ENCODE measurements around the gene ARHGAP4.

Gene ARHGAP4

DNA sequence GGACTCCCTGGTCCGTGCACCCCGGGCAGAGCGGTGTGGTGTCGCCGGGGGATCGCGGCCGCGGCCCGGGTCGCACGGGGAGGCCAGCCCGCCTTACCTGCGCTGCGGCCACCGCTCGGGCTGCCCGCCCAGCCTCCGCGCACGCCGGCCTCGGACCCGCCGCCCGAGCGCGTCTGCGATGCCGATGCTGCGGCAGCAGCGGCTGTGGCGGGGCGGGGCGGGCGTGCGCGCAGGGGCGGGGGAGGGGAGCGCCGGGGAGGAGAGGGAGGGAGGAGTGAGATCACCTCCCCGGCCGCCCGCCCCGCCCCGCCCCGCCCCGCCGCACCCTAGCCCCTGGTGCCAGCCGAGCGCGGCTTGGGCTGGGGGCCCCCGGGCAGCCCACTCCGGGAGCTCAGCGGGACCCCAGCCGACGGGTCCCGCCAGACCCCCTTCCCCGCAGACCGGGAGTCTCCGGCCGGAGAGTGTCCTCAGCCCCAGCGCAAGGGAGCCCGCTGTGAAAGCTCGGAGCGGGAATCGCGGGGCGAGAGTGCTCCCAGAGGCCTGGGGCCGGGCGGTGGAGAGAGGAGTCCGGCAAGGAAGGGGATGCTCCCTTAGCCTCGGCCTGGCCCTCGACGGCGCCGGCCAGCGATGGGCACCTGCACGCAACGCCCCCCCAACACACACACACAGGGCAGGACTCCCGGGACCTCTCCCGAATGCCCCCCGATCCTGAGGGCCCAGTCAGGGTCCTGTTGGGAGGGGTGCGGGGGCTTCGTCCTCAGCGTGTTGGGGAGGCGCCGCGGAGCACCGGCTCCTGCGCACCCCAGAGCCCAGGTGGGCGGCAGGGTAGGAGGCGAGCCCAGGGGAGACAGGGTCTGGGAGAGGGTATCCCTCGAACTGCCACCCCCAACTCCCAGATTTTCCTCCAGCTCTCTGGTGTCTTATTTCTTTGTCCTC is 39.8 kb downstream of the ARHGAP4 start, which contains the start of gene L1CAM:
Gene L1CAM (minus strand): TSS at position 206 of the 936 bp plus-strand sequence. CDS start 10,337 bp downstream, outside the sequence.
- peaks cover 0 to 6% (median 0%) of the 10 kb centered on the region in 5 donors for H3K4me1 ChIP-seq (ENCODE audit: control insufficient read depth in 5 of 5, insufficient read depth in 5 of 5, low read length in 5 of 5)
- H3K27ac ChIP-seq (ENCODE audit: low read depth, low read length), result no peak within 1 kb of the TSS
- H3K27me3 ChIP-seq (ENCODE audit: control insufficient read depth in 5 of 5, insufficient read depth in 4 of 5, low read length in 5 of 5), result peaks cover 39 to 75% (median 64%) of the 10 kb centered on the region in 5 donors
- H3K4me3 ChIP-seq (ENCODE audit: low read depth in 1 of 5, low read length in 5 of 5), result no peak within 1 kb of the TSS
- H3K9ac ChIP-seq (ENCODE audit: low read length in 5 of 5), result no peak within 1 kb of the TSS
- H3K36me3 ChIP-seq (ENCODE audit: control insufficient read depth in 5 of 5, insufficient read depth in 5 of 5, low read length in 5 of 5), result no peaks in the 10 kb centered on the region
- peaks cover 0 to 4% (median 0%) of the 10 kb centered on the region in 5 donors for H3K9me3 ChIP-seq (ENCODE audit: control insufficient read depth in 5 of 5, low read length in 5 of 5)

GRCh38 chrX:153885208-153885787 is 40.8 kb downstream of the ARHGAP4 start:
- H3K9me3 ChIP-seq (ENCODE audit: control insufficient read depth in 5 of 5, low read length in 5 of 5), result peaks cover 0 to 4% (median 0%) of the 10 kb centered on the region in 5 donors
- H3K27me3 ChIP-seq (ENCODE audit: control insufficient read depth in 5 of 5, insufficient read depth in 4 of 5, low read length in 5 of 5), result peaks cover 46 to 78% (median 72%) of the 10 kb centered on the region in 5 donors
- no peak overlapping the region for H3K27ac ChIP-seq (ENCODE audit: low read depth, low read length)
- no peaks in the 10 kb centered on the region for H3K36me3 ChIP-seq (ENCODE audit: control insufficient read depth in 5 of 5, insufficient read depth in 5 of 5, low read length in 5 of 5)
- no peak overlapping the region for H3K9ac ChIP-seq (ENCODE audit: low read length in 5 of 5)
- H3K4me3 ChIP-seq (ENCODE audit: low read depth in 1 of 5, low read length in 5 of 5), result no peak overlapping the region
- peaks cover 0 to 6% (median 0%) of the 10 kb centered on the region in 5 donors for H3K4me1 ChIP-seq (ENCODE audit: control insufficient read depth in 5 of 5, insufficient read depth in 5 of 5, low read length in 5 of 5)

- Histone ChIP-seq H3K27ac (ENCODE audit: low read depth, low read length) (no peak overlapping the region), H3K27me3 (ENCODE audit: control insufficient read depth in 5 of 5, insufficient read depth in 4 of 5, low read length in 5 of 5) (peaks cover 46 to 83% (median 79%) of the 10 kb centered on the region in 5 donors), H3K9me3 (ENCODE audit: control insufficient read depth in 5 of 5, low read length in 5 of 5) (peaks cover 0 to 4% (median 0%) of the 10 kb centered on the region in 5 donors), H3K36me3 (ENCODE audit: control insufficient read depth in 5 of 5, insufficient read depth in 5 of 5, low read length in 5 of 5) (no peaks in the 10 kb centered on the region), H3K4me1 (ENCODE audit: control insufficient read depth in 5 of 5, insufficient read depth in 5 of 5, low read length in 5 of 5) (peaks cover 0 to 6% (median 0%) of the 10 kb centered on the region in 5 donors), H3K4me3 (ENCODE audit: low read depth in 1 of 5, low read length in 5 of 5) (no peak overlapping the region), H3K9ac (ENCODE audit: low read length in 5 of 5) (no peak overlapping the region)
These were observed 41.5 kb downstream of the ARHGAP4 start for GRCh38 chrX:153884590-153884989.

GRCh38 chrX:153884136-153884535 is 41.9 kb downstream of the ARHGAP4 start:
- no peaks in the 10 kb centered on the region for H3K36me3 ChIP-seq (ENCODE audit: control insufficient read depth in 5 of 5, insufficient read depth in 5 of 5, low read length in 5 of 5)
- H3K9ac ChIP-seq (ENCODE audit: low read length in 5 of 5), result no peak overlapping the region
- no peak overlapping the region for H3K4me3 ChIP-seq (ENCODE audit: low read depth in 1 of 5, low read length in 5 of 5)
- peaks cover 0 to 6% (median 0%) of the 10 kb centered on the region in 5 donors for H3K4me1 ChIP-seq (ENCODE audit: control insufficient read depth in 5 of 5, insufficient read depth in 5 of 5, low read length in 5 of 5)
- H3K27ac ChIP-seq (ENCODE audit: low read depth, low read length), result no peak overlapping the region
- H3K27me3 ChIP-seq (ENCODE audit: control insufficient read depth in 5 of 5, insufficient read depth in 4 of 5, low read length in 5 of 5), result peaks cover 46 to 88% (median 83%) of the 10 kb centered on the region in 5 donors
- H3K9me3 ChIP-seq (ENCODE audit: control insufficient read depth in 5 of 5, low read length in 5 of 5), result peaks cover 0 to 2% (median 0%) of the 10 kb centered on the region in 5 donors

GRCh38 chrX:153883163-153883843 is 42.8 kb downstream of the ARHGAP4 start:
- no peaks in the 10 kb centered on the region for H3K36me3 ChIP-seq (ENCODE audit: control insufficient read depth in 5 of 5, insufficient read depth in 5 of 5, low read length in 5 of 5)
- no peak overlapping the region for H3K4me3 ChIP-seq (ENCODE audit: low read depth in 1 of 5, low read length in 5 of 5)
- no peak overlapping the region for H3K9ac ChIP-seq (ENCODE audit: low read length in 5 of 5)
- H3K27me3 ChIP-seq (ENCODE audit: control insufficient read depth in 5 of 5, insufficient read depth in 4 of 5, low read length in 5 of 5), result peaks cover 51 to 94% (median 90%) of the 10 kb centered on the region in 5 donors
- peaks cover 0 to 6% (median 0%) of the 10 kb centered on the region in 5 donors for H3K4me1 ChIP-seq (ENCODE audit: control insufficient read depth in 5 of 5, insufficient read depth in 5 of 5, low read length in 5 of 5)
- H3K9me3 ChIP-seq (ENCODE audit: control insufficient read depth in 5 of 5, low read length in 5 of 5), result no peaks in the 10 kb centered on the region
- no peak overlapping the region for H3K27ac ChIP-seq (ENCODE audit: low read depth, low read length)

DNA sequence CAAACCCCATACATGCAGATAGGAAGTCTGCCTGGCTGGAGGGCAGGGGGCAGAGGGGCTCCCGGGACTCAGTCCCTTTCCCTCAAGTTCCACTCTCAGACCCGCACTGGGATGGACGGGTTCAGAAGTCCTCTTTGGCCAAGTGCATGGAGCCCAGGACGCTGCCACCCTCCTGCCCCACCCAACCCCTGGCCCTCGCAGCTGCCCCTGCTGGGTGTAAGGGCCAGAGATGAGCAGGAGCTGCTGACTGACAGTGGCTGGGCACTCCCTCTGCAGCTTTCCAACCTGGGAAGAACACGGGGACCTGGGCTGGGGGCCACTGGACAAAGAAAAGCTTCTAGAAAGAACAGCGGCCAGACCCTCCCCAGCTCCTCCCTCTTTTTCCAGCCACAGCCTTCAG is 43.5 kb downstream of the ARHGAP4 start:
- peaks cover 58 to 91% (median 90%) of the 10 kb centered on the region in 5 donors for H3K27me3 ChIP-seq (ENCODE audit: control insufficient read depth in 5 of 5, insufficient read depth in 4 of 5, low read length in 5 of 5)
- H3K27ac ChIP-seq (ENCODE audit: low read depth, low read length), result no peak overlapping the region
- H3K4me3 ChIP-seq (ENCODE audit: low read depth in 1 of 5, low read length in 5 of 5), result no peak overlapping the region

DNA sequence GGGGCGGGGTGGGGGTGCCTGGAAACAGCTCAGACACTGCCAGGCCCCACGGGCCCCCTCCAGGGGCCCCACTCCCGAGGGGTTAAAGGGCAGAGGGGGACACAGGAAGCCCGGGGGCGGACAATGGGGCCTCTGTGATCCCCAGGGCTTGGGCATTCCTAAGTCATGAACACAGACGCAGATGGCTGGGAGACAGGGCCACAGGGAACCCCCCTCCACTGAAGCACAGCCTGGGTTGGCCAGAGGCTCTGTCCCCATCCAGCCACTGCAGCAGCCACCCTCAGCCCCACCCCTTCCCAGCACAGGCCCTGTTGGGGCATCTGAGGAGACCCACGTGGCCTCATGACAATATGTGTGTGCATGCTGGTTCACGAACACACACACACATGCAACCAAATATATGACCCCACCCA is 44.0 kb downstream of the ARHGAP4 start:
- Histone ChIP-seq H3K36me3 (ENCODE audit: control insufficient read depth in 5 of 5, insufficient read depth in 5 of 5, low read length in 5 of 5) (no peaks in the 10 kb centered on the region), H3K27ac (ENCODE audit: low read depth, low read length) (no peak overlapping the region), H3K9me3 (ENCODE audit: control insufficient read depth in 5 of 5, low read length in 5 of 5) (no peaks in the 10 kb centered on the region), H3K4me3 (ENCODE audit: low read depth in 1 of 5, low read length in 5 of 5) (no peak overlapping the region), H3K27me3 (ENCODE audit: control insufficient read depth in 5 of 5, insufficient read depth in 4 of 5, low read length in 5 of 5) (peaks cover 60 to 87% (median 85%) of the 10 kb centered on the region in 5 donors), H3K4me1 (ENCODE audit: control insufficient read depth in 5 of 5, insufficient read depth in 5 of 5, low read length in 5 of 5) (peaks cover 0 to 6% (median 0%) of the 10 kb centered on the region in 5 donors), H3K9ac (ENCODE audit: low read length in 5 of 5) (no peak overlapping the region)

More for the DNA sequence above, 43.5 kb downstream of the ARHGAP4 start:
- H3K9ac ChIP-seq (ENCODE audit: low read length in 5 of 5), result no peak overlapping the region
- peaks cover 0 to 6% (median 0%) of the 10 kb centered on the region in 5 donors for H3K4me1 ChIP-seq (ENCODE audit: control insufficient read depth in 5 of 5, insufficient read depth in 5 of 5, low read length in 5 of 5)
- H3K36me3 ChIP-seq (ENCODE audit: control insufficient read depth in 5 of 5, insufficient read depth in 5 of 5, low read length in 5 of 5), result no peaks in the 10 kb centered on the region
- no peaks in the 10 kb centered on the region for H3K9me3 ChIP-seq (ENCODE audit: control insufficient read depth in 5 of 5, low read length in 5 of 5)

DNA sequence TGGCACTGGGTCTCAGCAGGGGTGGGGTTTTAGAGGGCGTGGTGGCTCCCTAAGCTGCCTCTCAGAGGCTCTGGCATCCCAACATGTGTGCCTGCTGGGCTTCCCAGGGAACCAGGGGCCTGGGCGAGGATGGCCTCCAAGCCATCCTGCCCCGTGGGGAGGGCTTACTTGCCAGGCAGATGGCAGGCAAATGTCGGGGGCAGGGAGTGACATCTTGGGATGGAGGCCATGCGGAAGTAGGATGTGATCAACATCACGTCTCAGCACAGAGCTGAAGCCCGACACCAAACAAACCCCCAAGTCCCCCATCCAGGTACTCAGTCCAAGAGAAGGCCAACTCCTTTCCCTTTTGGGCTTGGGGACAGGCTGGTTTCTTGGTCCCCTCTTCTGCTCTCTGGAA is 44.8 kb downstream of the ARHGAP4 start:
- peaks cover 0 to 6% (median 0%) of the 10 kb centered on the region in 5 donors for H3K4me1 ChIP-seq (ENCODE audit: control insufficient read depth in 5 of 5, insufficient read depth in 5 of 5, low read length in 5 of 5)
- no peak overlapping the region for H3K9ac ChIP-seq (ENCODE audit: low read length in 5 of 5)
- H3K27me3 ChIP-seq (ENCODE audit: control insufficient read depth in 5 of 5, insufficient read depth in 4 of 5, low read length in 5 of 5), result peaks cover 55 to 81% (median 78%) of the 10 kb centered on the region in 5 donors
- H3K27ac ChIP-seq (ENCODE audit: low read depth, low read length), result no peak overlapping the region
- H3K9me3 ChIP-seq (ENCODE audit: control insufficient read depth in 5 of 5, low read length in 5 of 5), result no peaks in the 10 kb centered on the region
- no peak overlapping the region for H3K4me3 ChIP-seq (ENCODE audit: low read depth in 1 of 5, low read length in 5 of 5)
- H3K36me3 ChIP-seq (ENCODE audit: control insufficient read depth in 5 of 5, insufficient read depth in 5 of 5, low read length in 5 of 5), result no peaks in the 10 kb centered on the region

- no peak overlapping the region for H3K4me3 ChIP-seq (ENCODE audit: low read depth in 1 of 5, low read length in 5 of 5)
- no peak overlapping the region for H3K27ac ChIP-seq (ENCODE audit: low read depth, low read length)
- H3K9ac ChIP-seq (ENCODE audit: low read length in 5 of 5), result no peak overlapping the region
- H3K4me1 ChIP-seq (ENCODE audit: control insufficient read depth in 5 of 5, insufficient read depth in 5 of 5, low read length in 5 of 5), result peaks cover 0 to 4% (median 0%) of the 10 kb centered on the region in 5 donors
- peaks cover 56 to 82% (median 80%) of the 10 kb centered on the region in 5 donors for H3K27me3 ChIP-seq (ENCODE audit: control insufficient read depth in 5 of 5, insufficient read depth in 4 of 5, low read length in 5 of 5)
- no peaks in the 10 kb centered on the region for H3K9me3 ChIP-seq (ENCODE audit: control insufficient read depth in 5 of 5, low read length in 5 of 5)
- no peaks in the 10 kb centered on the region for H3K36me3 ChIP-seq (ENCODE audit: control insufficient read depth in 5 of 5, insufficient read depth in 5 of 5, low read length in 5 of 5)
These were observed 45.6 kb downstream of the ARHGAP4 start for GRCh38 chrX:153880440-153880815.
